Endothelial cell (in vitro differentiated cells): ENCODE data around the gene PDE4A. TPM values are rescaled to one million over a fixed set of nuclear protein-coding genes. Genes with fewer than 3 reads are reported as not detected.

ENCODE experiments used
- DNase-seq: peaks from one replicate; pipeline ENCODE4 v3.0.0; 2021; ENCODE audit warnings: low spot score
- H3K27ac Mint-ChIP-seq: one replicate; pipeline ENCODE4 v1.8.0; 2021; ENCODE audit warnings: mixed read lengths, inconsistent platforms; ENCODE audit not compliant: unreplicated experiment
- H3K27me3 Mint-ChIP-seq: one replicate; pipeline ENCODE4 v1.8.0; 2021; ENCODE audit warnings: mild to moderate bottlenecking, moderate library complexity, mixed read lengths, inconsistent platforms; ENCODE audit not compliant: unreplicated experiment
- H3K36me3 Mint-ChIP-seq: one replicate; pipeline ENCODE4 v1.8.0; 2021; ENCODE audit warnings: mild to moderate bottlenecking, low read depth, mixed read lengths, inconsistent platforms; ENCODE audit not compliant: unreplicated experiment
- H3K4me1 Mint-ChIP-seq: one replicate; pipeline ENCODE4 v1.8.0; 2021; ENCODE audit warnings: mild to moderate bottlenecking, mixed read lengths, inconsistent platforms; ENCODE audit not compliant: unreplicated experiment
- H3K4me3 Mint-ChIP-seq: one replicate; pipeline ENCODE4 v1.8.0; 2021; ENCODE audit warnings: mild to moderate bottlenecking, mixed read lengths, inconsistent platforms; ENCODE audit not compliant: unreplicated experiment
- H3K9me3 Mint-ChIP-seq: one replicate; pipeline ENCODE4 v1.8.0; 2021; ENCODE audit warnings: mixed read lengths, inconsistent platforms; ENCODE audit not compliant: unreplicated experiment
- total RNA-seq: library from RNA; stranded (reverse); fragmentation: NEBNext Ultra II Directional; extraction: Animal tissue kit (Norgen Biotek cat#: 25700); gene quantifications from one replicate; pipeline ENCODE4 v1.2.1, GENCODE V29; 2021; ENCODE audit not compliant: unreplicated experiment
- TF ChIP-seq, protein P1 (sequence below): fragments of 200-600 bp; sonication (generic); IDR thresholded peaks from one replicate; pipeline ENCODE4 v1.5.0; 2021; ENCODE audit warnings: antibody characterized with exemption; ENCODE audit not compliant: unreplicated experiment

PDE4A gene
- total RNA-seq, 1 donor from 2014 or later: 0.46 TPM

GRCh38 chr19:10505583-10506229 is 85.4 kb downstream of the PDE4A start:
- H3K27ac Mint-ChIP-seq: no peak overlapping the region
- TF ChIP-seq, protein P1, sequence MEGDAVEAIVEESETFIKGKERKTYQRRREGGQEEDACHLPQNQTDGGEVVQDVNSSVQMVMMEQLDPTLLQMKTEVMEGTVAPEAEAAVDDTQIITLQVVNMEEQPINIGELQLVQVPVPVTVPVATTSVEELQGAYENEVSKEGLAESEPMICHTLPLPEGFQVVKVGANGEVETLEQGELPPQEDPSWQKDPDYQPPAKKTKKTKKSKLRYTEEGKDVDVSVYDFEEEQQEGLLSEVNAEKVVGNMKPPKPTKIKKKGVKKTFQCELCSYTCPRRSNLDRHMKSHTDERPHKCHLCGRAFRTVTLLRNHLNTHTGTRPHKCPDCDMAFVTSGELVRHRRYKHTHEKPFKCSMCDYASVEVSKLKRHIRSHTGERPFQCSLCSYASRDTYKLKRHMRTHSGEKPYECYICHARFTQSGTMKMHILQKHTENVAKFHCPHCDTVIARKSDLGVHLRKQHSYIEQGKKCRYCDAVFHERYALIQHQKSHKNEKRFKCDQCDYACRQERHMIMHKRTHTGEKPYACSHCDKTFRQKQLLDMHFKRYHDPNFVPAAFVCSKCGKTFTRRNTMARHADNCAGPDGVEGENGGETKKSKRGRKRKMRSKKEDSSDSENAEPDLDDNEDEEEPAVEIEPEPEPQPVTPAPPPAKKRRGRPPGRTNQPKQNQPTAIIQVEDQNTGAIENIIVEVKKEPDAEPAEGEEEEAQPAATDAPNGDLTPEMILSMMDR: peak; percentile 74
- no peaks in the 10 kb centered on the region for H3K36me3 Mint-ChIP-seq
- DNase-seq: peak; percentile 80
- H3K4me3 Mint-ChIP-seq: no peak overlapping the region
- no peaks in the 10 kb centered on the region for H3K9me3 Mint-ChIP-seq
- H3K27me3 Mint-ChIP-seq: peaks cover 3% of the 10 kb centered on the region
- peaks cover 6% of the 10 kb centered on the region for H3K4me1 Mint-ChIP-seq

DNA sequence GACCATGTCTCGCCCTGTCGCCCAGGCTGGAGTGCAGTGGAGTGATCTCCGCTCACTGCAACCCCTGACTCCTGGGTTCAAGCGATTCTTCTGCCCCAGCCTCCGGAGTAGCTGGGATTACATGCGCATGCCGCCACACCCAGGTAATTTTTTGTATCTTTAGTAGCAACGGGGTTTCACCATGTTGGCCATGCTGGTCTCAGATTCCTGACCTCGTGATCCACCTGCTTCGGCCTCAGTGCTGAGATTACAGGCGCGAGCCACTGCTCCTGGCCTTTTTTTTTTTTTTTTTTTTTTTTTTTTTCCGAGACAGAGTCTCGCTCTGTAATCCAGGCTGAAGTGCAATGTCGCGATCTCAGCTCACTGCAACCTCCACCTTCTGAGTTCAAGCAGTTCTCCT is 87.7 kb downstream of the PDE4A start:
- Mint-ChIP-seq H3K27ac (no peak overlapping the region), H3K27me3 (peaks cover 5% of the 10 kb centered on the region), H3K4me1 (no peaks in the 10 kb centered on the region), H3K4me3 (no peak overlapping the region), H3K36me3 (no peaks in the 10 kb centered on the region), H3K9me3 (no peaks in the 10 kb centered on the region)
- TF ChIP-seq, protein P1: no peak
- no peak for DNase-seq

DNA sequence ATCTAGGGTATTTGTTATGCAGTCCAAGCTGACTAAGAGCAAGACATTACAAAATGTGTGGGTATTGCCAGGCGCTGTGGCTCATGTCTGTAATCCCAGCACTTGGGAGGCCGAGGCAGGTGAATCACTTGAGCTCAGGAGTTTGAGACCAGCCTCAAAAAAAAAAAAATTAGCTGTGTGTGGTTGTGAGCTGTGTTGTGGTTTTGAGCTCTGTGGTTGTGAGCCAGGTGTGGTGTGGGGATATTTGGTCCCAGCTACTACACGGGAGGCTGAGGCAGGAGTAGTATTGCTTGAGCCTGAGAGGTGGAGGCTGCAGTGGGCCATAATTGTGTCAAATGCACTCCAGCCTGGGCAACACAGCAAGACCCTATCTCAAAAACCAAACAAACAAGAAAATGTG is 88.4 kb downstream of the PDE4A start:
- Mint-ChIP-seq H3K27me3 (peaks cover 8% of the 10 kb centered on the region), H3K4me1 (no peaks in the 10 kb centered on the region), H3K4me3 (no peak overlapping the region), H3K9me3 (no peaks in the 10 kb centered on the region), H3K36me3 (no peaks in the 10 kb centered on the region), H3K27ac (no peak overlapping the region)
- DNase-seq: no peak
- TF ChIP-seq, protein P1: no peak

- no peaks in the 10 kb centered on the region for H3K36me3 Mint-ChIP-seq
- peaks cover 15% of the 10 kb centered on the region for H3K27me3 Mint-ChIP-seq
- peaks cover 2% of the 10 kb centered on the region for H3K4me1 Mint-ChIP-seq
- no peak overlapping the region for H3K27ac Mint-ChIP-seq
- TF ChIP-seq, protein P1: peak; percentile 91
- H3K4me3 Mint-ChIP-seq: no peak overlapping the region
- no peaks in the 10 kb centered on the region for H3K9me3 Mint-ChIP-seq
- DNase-seq: peak; percentile 56
Measured at GRCh38 chr19:10510301-10510802, 90.0 kb downstream of the PDE4A start.

DNA sequence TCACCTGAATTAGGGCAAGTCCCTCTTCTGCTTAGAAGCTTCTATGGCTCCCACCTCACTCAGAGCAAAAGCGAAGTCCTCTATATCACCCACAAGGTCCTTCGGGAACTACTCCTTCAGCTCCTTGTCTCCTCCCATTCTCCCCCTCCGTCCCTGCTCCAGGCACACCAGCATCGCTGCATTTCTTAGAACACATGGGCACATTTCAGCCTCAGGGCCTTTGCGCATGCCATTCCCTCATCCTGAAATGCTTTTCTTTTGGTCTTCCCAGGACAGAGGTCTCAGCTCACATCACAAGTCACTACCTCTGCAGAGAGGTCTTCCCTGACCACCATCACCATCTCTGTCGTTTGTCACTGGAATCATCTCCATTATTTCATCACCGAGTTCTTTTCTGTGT is 92.9 kb downstream of the PDE4A start:
- no peak overlapping the region for H3K27ac Mint-ChIP-seq
- H3K4me1 Mint-ChIP-seq: peaks cover 11% of the 10 kb centered on the region
- no peaks in the 10 kb centered on the region for H3K9me3 Mint-ChIP-seq
- H3K4me3 Mint-ChIP-seq: no peak overlapping the region
- DNase-seq: no peak
- no peaks in the 10 kb centered on the region for H3K36me3 Mint-ChIP-seq
- TF ChIP-seq, protein P1: no peak
- H3K27me3 Mint-ChIP-seq: peaks cover 29% of the 10 kb centered on the region
